Endothelial cell of umbilical vein (primary cell): ENCODE measurements around the gene ACTR3C.

Source experiments
- EZH2 ChIP-seq: IDR thresholded peaks from 2 replicates; pipeline ENCODE4 v1.6.1; 2012; ENCODE audit warnings: borderline replicate concordance, low read depth, mild to moderate bottlenecking, moderate library complexity, low read length, inconsistent platforms; ENCODE audit not compliant: severe bottlenecking
- GATA2 ChIP-seq: IDR thresholded peaks from 2 replicates; pipeline ENCODE4 v1.7.0; 2011; ENCODE audit warnings: low read depth, mild to moderate bottlenecking, moderate library complexity, mixed read lengths, low read length; ENCODE audit not compliant: insufficient read length, insufficient read depth
- JUN ChIP-seq: IDR thresholded peaks from 2 replicates; pipeline ENCODE4 v1.6.1; 2011; ENCODE audit warnings: borderline replicate concordance, low read depth; ENCODE audit not compliant: insufficient read length, insufficient read depth
- MYC ChIP-seq: IDR thresholded peaks from one replicate; pipeline ENCODE4 v1.6.1; 2011; ENCODE audit warnings: mild to moderate bottlenecking, low read depth, low read length
- POLR2A ChIP-seq: IDR thresholded peaks from 2 replicates; pipeline ENCODE4 v1.6.1; 2012; ENCODE audit warnings: low read depth, mild to moderate bottlenecking, control low read depth, low read length
- POLR2AphosphoS5 ChIP-seq: IDR thresholded peaks from 2 replicates; pipeline ENCODE4 v1.6.1; 2012; ENCODE audit warnings: low read depth, mild to moderate bottlenecking, control low read depth, low read length, moderate library complexity; ENCODE audit not compliant: insufficient read depth
- TF ChIP-seq, protein P1 (sequence below), 2 donors: IDR thresholded peaks; 1 replicate in 1 of 2; 2 replicates in 1 of 2; pipeline ENCODE4 v1.5.1; 2011; ENCODE audit warnings: low read length in 2 of 2, mild to moderate bottlenecking in 2 of 2, moderate library complexity in 2 of 2, control low read depth in 1 of 2, inconsistent platforms in 1 of 2, low read depth in 1 of 2; ENCODE audit not compliant: insufficient read depth in 1 of 2; ENCODE audit errors: extremely low read depth in 1 of 2

DNA sequence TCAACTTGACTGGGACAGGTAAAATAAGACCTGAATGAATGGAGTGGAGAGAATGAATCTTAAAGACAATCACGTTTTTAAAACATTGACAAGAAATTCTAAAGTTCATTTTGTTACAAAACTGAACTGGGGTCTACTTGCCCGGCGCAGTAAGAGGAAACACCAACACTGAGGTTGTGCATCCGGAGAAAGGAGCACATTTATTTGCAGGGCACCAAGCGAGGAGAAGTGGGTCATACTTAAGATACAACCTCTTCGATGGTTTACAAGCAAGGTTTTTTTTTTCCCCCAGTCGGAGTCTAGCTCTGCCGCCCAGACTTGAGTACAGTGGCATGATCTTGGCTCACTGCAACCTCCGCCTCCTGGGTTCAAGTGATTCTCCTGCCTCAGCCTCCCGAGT is 41.8 kb upstream of the ACTR3C start:
- TF ChIP-seq, protein P1, sequence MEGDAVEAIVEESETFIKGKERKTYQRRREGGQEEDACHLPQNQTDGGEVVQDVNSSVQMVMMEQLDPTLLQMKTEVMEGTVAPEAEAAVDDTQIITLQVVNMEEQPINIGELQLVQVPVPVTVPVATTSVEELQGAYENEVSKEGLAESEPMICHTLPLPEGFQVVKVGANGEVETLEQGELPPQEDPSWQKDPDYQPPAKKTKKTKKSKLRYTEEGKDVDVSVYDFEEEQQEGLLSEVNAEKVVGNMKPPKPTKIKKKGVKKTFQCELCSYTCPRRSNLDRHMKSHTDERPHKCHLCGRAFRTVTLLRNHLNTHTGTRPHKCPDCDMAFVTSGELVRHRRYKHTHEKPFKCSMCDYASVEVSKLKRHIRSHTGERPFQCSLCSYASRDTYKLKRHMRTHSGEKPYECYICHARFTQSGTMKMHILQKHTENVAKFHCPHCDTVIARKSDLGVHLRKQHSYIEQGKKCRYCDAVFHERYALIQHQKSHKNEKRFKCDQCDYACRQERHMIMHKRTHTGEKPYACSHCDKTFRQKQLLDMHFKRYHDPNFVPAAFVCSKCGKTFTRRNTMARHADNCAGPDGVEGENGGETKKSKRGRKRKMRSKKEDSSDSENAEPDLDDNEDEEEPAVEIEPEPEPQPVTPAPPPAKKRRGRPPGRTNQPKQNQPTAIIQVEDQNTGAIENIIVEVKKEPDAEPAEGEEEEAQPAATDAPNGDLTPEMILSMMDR (IDR thresholded peaks at IDR 0.05; ENCODE audit: extremely low read depth in 1 of 2, insufficient read depth in 1 of 2, low read depth in 1 of 2, low read length in 2 of 2): no peak
- TF ChIP-seq POLR2A: no peak
- TF ChIP-seq MYC: no peak
- no peak for TF ChIP-seq POLR2AphosphoS5
- no peak for TF ChIP-seq GATA2
- no peak for TF ChIP-seq JUN
- TF ChIP-seq EZH2: no peak
